SK-N-SH (cell line): ENCODE data around the gene SFTPB.

Source experiments
- CHD2 ChIP-seq: fragments of 150-350 bp; IDR thresholded peaks from 2 replicates; pipeline ENCODE4 v1.6.1; 2018; ENCODE audit warnings: low read length; ENCODE audit not compliant: partially characterized antibody
- FOXM1 ChIP-seq: IDR thresholded peaks from 2 replicates; pipeline ENCODE4 v1.4.0; 2012; ENCODE audit warnings: low read depth, mild to moderate bottlenecking
- NRF1 ChIP-seq: IDR thresholded peaks from 2 replicates; pipeline ENCODE4 v1.6.1; 2012; ENCODE audit warnings: low read depth, mild to moderate bottlenecking, low read length
- PBX3 ChIP-seq: IDR thresholded peaks from 2 replicates; pipeline ENCODE4; 2012
- RCOR1 ChIP-seq: fragments of 150-350 bp; IDR thresholded peaks from 2 replicates; pipeline ENCODE4 v1.6.1; 2017; ENCODE audit warnings: antibody characterized with exemption, low read length
- SIN3A ChIP-seq: IDR thresholded peaks from 2 replicates; pipeline ENCODE4 v1.6.1; 2012; ENCODE audit warnings: low read depth, mild to moderate bottlenecking, low read length, moderate library complexity, borderline replicate concordance
- TAF1 ChIP-seq: IDR thresholded peaks from 2 replicates; pipeline ENCODE4 v1.6.1; 2012; ENCODE audit warnings: low read depth, mild to moderate bottlenecking, low read length, moderate library complexity, borderline replicate concordance
- USF1 ChIP-seq: IDR thresholded peaks from 2 replicates; pipeline ENCODE4 v1.4.0; 2012; ENCODE audit warnings: low read depth, borderline replicate concordance
- YY1 ChIP-seq: IDR thresholded peaks from 2 replicates; pipeline ENCODE4 v1.4.0; 2012; ENCODE audit warnings: low read depth, mild to moderate bottlenecking
- TF ChIP-seq, protein P1 (sequence below): fragments of 200-600 bp; sonication (generic); IDR thresholded peaks from 2 replicates; pipeline ENCODE4 v1.6.1; 2017; ENCODE audit warnings: antibody characterized with exemption, mild to moderate bottlenecking, moderate library complexity

- TF ChIP-seq, protein P1, sequence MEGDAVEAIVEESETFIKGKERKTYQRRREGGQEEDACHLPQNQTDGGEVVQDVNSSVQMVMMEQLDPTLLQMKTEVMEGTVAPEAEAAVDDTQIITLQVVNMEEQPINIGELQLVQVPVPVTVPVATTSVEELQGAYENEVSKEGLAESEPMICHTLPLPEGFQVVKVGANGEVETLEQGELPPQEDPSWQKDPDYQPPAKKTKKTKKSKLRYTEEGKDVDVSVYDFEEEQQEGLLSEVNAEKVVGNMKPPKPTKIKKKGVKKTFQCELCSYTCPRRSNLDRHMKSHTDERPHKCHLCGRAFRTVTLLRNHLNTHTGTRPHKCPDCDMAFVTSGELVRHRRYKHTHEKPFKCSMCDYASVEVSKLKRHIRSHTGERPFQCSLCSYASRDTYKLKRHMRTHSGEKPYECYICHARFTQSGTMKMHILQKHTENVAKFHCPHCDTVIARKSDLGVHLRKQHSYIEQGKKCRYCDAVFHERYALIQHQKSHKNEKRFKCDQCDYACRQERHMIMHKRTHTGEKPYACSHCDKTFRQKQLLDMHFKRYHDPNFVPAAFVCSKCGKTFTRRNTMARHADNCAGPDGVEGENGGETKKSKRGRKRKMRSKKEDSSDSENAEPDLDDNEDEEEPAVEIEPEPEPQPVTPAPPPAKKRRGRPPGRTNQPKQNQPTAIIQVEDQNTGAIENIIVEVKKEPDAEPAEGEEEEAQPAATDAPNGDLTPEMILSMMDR, result no peak
- no peak for TF ChIP-seq CHD2
- no peak for TF ChIP-seq YY1
- TF ChIP-seq USF1, result no peak
- TF ChIP-seq PBX3, result no peak
- no peak for TF ChIP-seq FOXM1
- no peak for TF ChIP-seq SIN3A
- no peak for TF ChIP-seq RCOR1
- TF ChIP-seq TAF1, result no peak
- no peak for TF ChIP-seq NRF1
These were observed 37.0 kb upstream of the SFTPB start for GRCh38 chr2:85704800-85705679.
